Transverse colon (tissue), 4 donors: ENCODE data around the gene ATG13. TPM values are rescaled to one million over a fixed set of nuclear protein-coding genes. Genes with fewer than 3 reads are reported as not detected.

Experiments used
- DNase-seq: peaks from one replicate; pipeline ENCODE4 v3.0.0-alpha.2; 2019
- H3K27ac ChIP-seq, 4 donors: fragments of 200-600 bp; sonication (generic); 2 replicates each; pipeline ENCODE4 v1.5.1; 2016 to 2018; ENCODE audit warnings: inconsistent platforms in 4 of 4
- H3K27me3 ChIP-seq: fragments of 200-600 bp; sonication (generic); 2 replicates; pipeline ENCODE4 v1.5.1; 2017; ENCODE audit warnings: inconsistent platforms
- H3K36me3 ChIP-seq, 4 donors: fragments of 200-600 bp; sonication (generic); 2 replicates each; pipeline ENCODE4 v1.5.1; 2017 to 2019; ENCODE audit warnings: inconsistent platforms in 4 of 4
- H3K4me1 ChIP-seq, 4 donors: fragments of 200-600 bp; sonication (generic); 2 replicates each; pipeline ENCODE4 v1.5.1; 2017 to 2020; ENCODE audit warnings: inconsistent platforms in 4 of 4
- H3K4me3 ChIP-seq, 4 donors: fragments of 200-600 bp; sonication (generic); 1 replicate in 1 of 4; 2 replicates in 3 of 4; pipeline versions ENCODE4 v1.5.1 to v1.6.1; 2017 to 2019; ENCODE audit warnings: inconsistent platforms in 4 of 4
- H3K9me3 ChIP-seq, 2 donors: fragments of 200-600 bp; sonication (generic); 2 replicates each; pipeline ENCODE4 v1.5.1; 2017 to 2019; ENCODE audit warnings: inconsistent platforms in 2 of 2
- CTCF ChIP-seq, 5 experiments: fragments of 200-600 bp in 3 of 5; fragments of 450-650 bp in 2 of 5; sonication (generic) in 3 of 5; IDR thresholded peaks; 1 replicate in 2 of 5; 2 replicates in 3 of 5; pipeline ENCODE4 v1.5.1; 2016 to 2017; ENCODE audit warnings: antibody characterized with exemption in 5 of 5, inconsistent platforms in 3 of 5, mild to moderate bottlenecking in 2 of 5, moderate library complexity in 1 of 5
- EP300 ChIP-seq: sonication (generic); formaldehyde crosslinking; IDR thresholded peaks from one replicate; pipeline ENCODE4 v1.6.1; 2017; ENCODE audit warnings: antibody characterized with exemption, low read depth
- POLR2A ChIP-seq: fragments of 450-650 bp; IDR thresholded peaks from one replicate; pipeline ENCODE4 v1.6.1; 2016; ENCODE audit warnings: antibody characterized with exemption, mild to moderate bottlenecking, moderate library complexity
- POLR2AphosphoS5 ChIP-seq, 3 donors: sonication (generic); formaldehyde crosslinking; IDR thresholded peaks; one replicate each; pipeline ENCODE4 v1.6.1; 2016; ENCODE audit warnings: antibody characterized with exemption in 3 of 3
- WGBS, 2 donors: methylation state at CpG; one replicate each; pipeline ENCODE4 v1.1.5; 2018; ENCODE audit warnings: low coverage in 1 of 2; 5-methylcytosine and 5-hydroxymethylcytosine counted together
- in situ Hi-C, 4 donors: fragments of 200-750 bp; cut with MboI; loops; one replicate each; pipeline versions ENCODE4 v1.15.0 to v1.15.1; 2017; ENCODE audit warnings: low sequenced_read_pairs in 3 of 4, low pct_ligation_motif_present in 1 of 4, low pct_unique_long_range_greater_than_20kb in 1 of 4
- intact Hi-C: fragments of 100-400 bp; cut with DNase I; formaldehyde crosslinking; loops from one replicate; pipeline ENCODE4 v1.15.1; 2023; ENCODE audit warnings: low total_unique reads
- total RNA-seq, 4 donors: library from RNA; depleted of rRNA; stranded (reverse); fragments of >200 nt; gene quantifications; one replicate each; pipeline ENCODE4 v1.1.0, GENCODE V29; 2016

The ATG13 gene
- total RNA-seq, 4 donors from 2014 or later, result 40.8 to 128 (median 112) TPM

- Histone ChIP-seq H3K27me3 (no peaks in the 10 kb centered on the region), H3K9me3 (no peaks in the 10 kb centered on the region), H3K27ac (peak overlapping the region in 2 of 4 donors; percentile 14 to 48), H3K4me1 (peaks cover 16 to 52% (median 39%) of the 10 kb centered on the region in 4 donors), H3K4me3 (peak overlapping the region in 1 of 4 donors; percentile 7), H3K36me3 (no peaks in the 10 kb centered on the region)
- WGBS, 2 donors, result 46 to 65% methylated on average over 6 to 11 of the region's 11 CpGs
- DNase-seq, result no peak
- intact Hi-C loops, result no loop called here
- in situ Hi-C loops, result no loop called here
- no peak for TF ChIP-seq POLR2AphosphoS5 (IDR thresholded peaks at IDR 0.05)
- TF ChIP-seq POLR2A, result no peak
- no peak for TF ChIP-seq CTCF (IDR thresholded peaks at IDR 0.05)
- no peak for TF ChIP-seq EP300
Measured at GRCh38 chr11:46590740-46591605, 26.4 kb upstream of the ATG13 start.

- H3K9me3 ChIP-seq, result no peaks in the 10 kb centered on the region
- peak within 1 kb of the TSS; percentile 78 to 89 (median 85) for H3K27ac ChIP-seq
- no peaks in the 10 kb centered on the region for H3K36me3 ChIP-seq
- peak within 1 kb of the TSS; percentile 77 to 98 (median 89) for H3K4me3 ChIP-seq
- 2 to 11% methylated on average over 5 to 47 of the region's 54 CpGs for WGBS, 2 donors
- H3K27me3 ChIP-seq, result no peaks in the 10 kb centered on the region
- intact Hi-C loops, result no loop called here
- peaks cover 16 to 51% (median 39%) of the 10 kb centered on the region in 4 donors for H3K4me1 ChIP-seq
- peak; percentile 91 for DNase-seq
- in situ Hi-C loops, result no loop called here
- TF ChIP-seq POLR2A (peak; percentile 70), POLR2AphosphoS5 (IDR thresholded peaks at IDR 0.05) (peak; percentile 59 to 88 (median 85)), EP300 (no peak), CTCF (IDR thresholded peaks at IDR 0.05) (no peak)
Measured at GRCh38 chr11:46593550-46594373, 23.6 kb upstream of the ATG13 start, which contains the start of gene AMBRA1. AMBRA1 (minus strand) TSS chr11:46594023; CDS start chr11:46548380, 45,643 bp downstream.

GRCh38 chr11:46594374-46594700 lies 23.0 kb upstream of the ATG13 start:
- intact Hi-C loops, result no loop called here
- WGBS, 2 donors, result 31 to 50% methylated on average over 3 of the region's 3 CpGs

More at GRCh38 chr11:46594374-46594700, 23.0 kb upstream of the ATG13 start:
- no peaks in the 10 kb centered on the region for H3K36me3 ChIP-seq
- TF ChIP-seq EP300 (no peak), CTCF (IDR thresholded peaks at IDR 0.05) (no peak), POLR2A (no peak), POLR2AphosphoS5 (IDR thresholded peaks at IDR 0.05) (no peak)
- peaks cover 16 to 45% (median 36%) of the 10 kb centered on the region in 4 donors for H3K4me1 ChIP-seq
- in situ Hi-C loops, result no loop called here
- H3K9me3 ChIP-seq, result no peaks in the 10 kb centered on the region
- H3K27ac ChIP-seq, result peak overlapping the region; percentile 78 to 89 (median 85)
- peak overlapping the region in 3 of 4 donors; percentile 77 to 98 (median 85) for H3K4me3 ChIP-seq
- DNase-seq, result no peak
- H3K27me3 ChIP-seq, result no peaks in the 10 kb centered on the region
